Measurements from ENCODE around the gene TIGD3.
A peak's percentile ranks its signal among the peaks of the same experiment; 100 is the strongest.

Gene TIGD3

GRCh38 chr11:65354265-65355012, at the start of gene TIGD3:
Gene TIGD3 (plus strand): TSS chr11:65354751. CDS start chr11:65355809, 1,058 bp downstream.
- DNase-seq: peak; percentile 91 to 97

- DNase-seq: no peak
These were observed 48.9 kb upstream of the TIGD3 start for GRCh38 chr11:65305501-65306268.

- peak; percentile 27 to 29 for DNase-seq
These were observed 47.0 kb upstream of the TIGD3 start for GRCh38 chr11:65307298-65308229.

- DNase-seq: peak; percentile 92 to 96
These were observed 46.2 kb upstream of the TIGD3 start for GRCh38 chr11:65308281-65308891.

GRCh38 chr11:65309006-65309405, 45.5 kb upstream of the TIGD3 start:
- DNase-seq: peak in 1 of 2 donors; percentile 22

GRCh38 chr11:65310215-65310614, 44.3 kb upstream of the TIGD3 start:
- no peak for DNase-seq

- no peak for DNase-seq
These were observed 43.8 kb upstream of the TIGD3 start for GRCh38 chr11:65310736-65311135.

- DNase-seq: peak; percentile 55 to 56
These were observed 43.3 kb upstream of the TIGD3 start for GRCh38 chr11:65311170-65311678.

- peak; percentile 83 to 90 for DNase-seq
These were observed 39.9 kb upstream of the TIGD3 start, which contains the start of gene CDC42EP2 for GRCh38 chr11:65314501-65315203. Gene CDC42EP2 (plus strand): TSS chr11:65314866. CDS start chr11:65320899, 6,033 bp downstream.

GRCh38 chr11:65315204-65315865, 39.2 kb upstream of the TIGD3 start:
- peak in 1 of 2 donors; percentile 82 for DNase-seq

- DNase-seq: no peak
These were observed 38.7 kb upstream of the TIGD3 start for GRCh38 chr11:65315866-65316226.

GRCh38 chr11:65316227-65317024, 38.1 kb upstream of the TIGD3 start:
- DNase-seq: peak; percentile 77 to 86

GRCh38 chr11:65317025-65317786, 37.3 kb upstream of the TIGD3 start:
- DNase-seq: no peak

- no peak for DNase-seq
These were observed 34.0 kb upstream of the TIGD3 start for GRCh38 chr11:65320386-65321075.

GRCh38 chr11:65321076-65321475, 33.5 kb upstream of the TIGD3 start:
- no peak for DNase-seq

GRCh38 chr11:65321828-65322485, 32.6 kb upstream of the TIGD3 start:
- no peak for DNase-seq

- no peak for DNase-seq
These were observed 30.7 kb upstream of the TIGD3 start for GRCh38 chr11:65323813-65324212.

GRCh38 chr11:65325435-65325834, 29.1 kb upstream of the TIGD3 start:
- no peak for DNase-seq

All from inflammatory macrophage treated with lipopolysaccharide for 1 hour (primary cell).